Endothelial cell (in vitro differentiated cells): ENCODE data around the gene ACBD6. TPM values are rescaled to one million over a fixed set of nuclear protein-coding genes. Genes with fewer than 3 reads are reported as not detected.

Experiments used
- DNase-seq: peaks from one replicate; pipeline ENCODE4 v3.0.0; 2021; ENCODE audit warnings: low spot score
- H3K27ac Mint-ChIP-seq: one replicate; pipeline ENCODE4 v1.8.0; 2021; ENCODE audit warnings: mixed read lengths, inconsistent platforms; ENCODE audit not compliant: unreplicated experiment
- H3K27me3 Mint-ChIP-seq: one replicate; pipeline ENCODE4 v1.8.0; 2021; ENCODE audit warnings: mild to moderate bottlenecking, moderate library complexity, mixed read lengths, inconsistent platforms; ENCODE audit not compliant: unreplicated experiment
- H3K36me3 Mint-ChIP-seq: one replicate; pipeline ENCODE4 v1.8.0; 2021; ENCODE audit warnings: mild to moderate bottlenecking, low read depth, mixed read lengths, inconsistent platforms; ENCODE audit not compliant: unreplicated experiment
- H3K4me1 Mint-ChIP-seq: one replicate; pipeline ENCODE4 v1.8.0; 2021; ENCODE audit warnings: mild to moderate bottlenecking, mixed read lengths, inconsistent platforms; ENCODE audit not compliant: unreplicated experiment
- H3K4me3 Mint-ChIP-seq: one replicate; pipeline ENCODE4 v1.8.0; 2021; ENCODE audit warnings: mild to moderate bottlenecking, mixed read lengths, inconsistent platforms; ENCODE audit not compliant: unreplicated experiment
- H3K9me3 Mint-ChIP-seq: one replicate; pipeline ENCODE4 v1.8.0; 2021; ENCODE audit warnings: mixed read lengths, inconsistent platforms; ENCODE audit not compliant: unreplicated experiment
- CTCF ChIP-seq: fragments of 200-600 bp; sonication (generic); IDR thresholded peaks from one replicate; pipeline ENCODE4 v1.5.0; 2021; ENCODE audit warnings: antibody characterized with exemption; ENCODE audit not compliant: unreplicated experiment
- total RNA-seq: library from RNA; stranded (reverse); fragmentation: NEBNext Ultra II Directional; extraction: Animal tissue kit (Norgen Biotek cat#: 25700); gene quantifications from one replicate; pipeline ENCODE4 v1.2.1, GENCODE V29; 2021; ENCODE audit not compliant: unreplicated experiment

The ACBD6 gene
- total RNA-seq, 1 donor from 2014 or later, result 46.5 TPM

- Mint-ChIP-seq H3K4me1 (peaks cover 47% of the 10 kb centered on the region), H3K27me3 (peaks cover 9% of the 10 kb centered on the region), H3K27ac (peak overlapping the region; percentile 98), H3K4me3 (peak overlapping the region; percentile 67), H3K36me3 (peaks cover 4% of the 10 kb centered on the region), H3K9me3 (no peaks in the 10 kb centered on the region)
- DNase-seq, result peak; percentile 49
- TF ChIP-seq CTCF, result no peak
These were observed 17.5 kb upstream of the ACBD6 start for GRCh38 chr1:180519846-180520245.

GRCh38 chr1:180515857-180516388 lies 13.5 kb upstream of the ACBD6 start:
- H3K9me3 Mint-ChIP-seq, result no peaks in the 10 kb centered on the region

GRCh38 chr1:180515364-180515763 lies 13.0 kb upstream of the ACBD6 start:
- H3K4me1 Mint-ChIP-seq, result peaks cover 14% of the 10 kb centered on the region
- H3K27ac Mint-ChIP-seq, result no peak overlapping the region
- peaks cover 3% of the 10 kb centered on the region for H3K27me3 Mint-ChIP-seq
- H3K4me3 Mint-ChIP-seq, result no peak overlapping the region
- no peak for DNase-seq
- no peak for TF ChIP-seq CTCF
- H3K36me3 Mint-ChIP-seq, result peaks cover 4% of the 10 kb centered on the region
- H3K9me3 Mint-ChIP-seq, result no peaks in the 10 kb centered on the region

More at GRCh38 chr1:180515857-180516388, 13.5 kb upstream of the ACBD6 start:
- TF ChIP-seq CTCF, result peak; percentile 69
- peak; percentile 73 for DNase-seq
- no peak overlapping the region for H3K27ac Mint-ChIP-seq
- H3K4me1 Mint-ChIP-seq, result peaks cover 20% of the 10 kb centered on the region
- H3K4me3 Mint-ChIP-seq, result no peak overlapping the region
- H3K27me3 Mint-ChIP-seq, result peaks cover 3% of the 10 kb centered on the region
- peaks cover 4% of the 10 kb centered on the region for H3K36me3 Mint-ChIP-seq

- H3K4me1 Mint-ChIP-seq, result peaks cover 3% of the 10 kb centered on the region
- H3K27me3 Mint-ChIP-seq, result no peaks in the 10 kb centered on the region
- H3K27ac Mint-ChIP-seq, result no peak overlapping the region
- DNase-seq, result no peak
- H3K9me3 Mint-ChIP-seq, result no peaks in the 10 kb centered on the region
- TF ChIP-seq CTCF, result no peak
- H3K4me3 Mint-ChIP-seq, result no peak overlapping the region
- no peaks in the 10 kb centered on the region for H3K36me3 Mint-ChIP-seq
These were observed 11.2 kb upstream of the ACBD6 start for GRCh38 chr1:180513531-180513930.

GRCh38 chr1:180510882-180511281 lies 8.5 kb upstream of the ACBD6 start:
- H3K9me3 Mint-ChIP-seq, result no peaks in the 10 kb centered on the region
- H3K4me1 Mint-ChIP-seq, result peaks cover 4% of the 10 kb centered on the region
- no peak overlapping the region for H3K4me3 Mint-ChIP-seq
- DNase-seq, result no peak
- no peak overlapping the region for H3K27ac Mint-ChIP-seq
- H3K36me3 Mint-ChIP-seq, result no peaks in the 10 kb centered on the region
- H3K27me3 Mint-ChIP-seq, result peaks cover 1% of the 10 kb centered on the region
- TF ChIP-seq CTCF, result no peak
